Hematopoietic multipotent progenitor cell treated with erythropoietin and hydrocortisone succinate and interleukin-3 and kit ligand, for 17 days (in vitro differentiated cells): ENCODE measurements around the gene CDPF1.

ENCODE experiments used
- DNase-seq: peaks from one replicate; pipeline ENCODE4 v3.0.0-alpha.2; 2015; ENCODE audit warnings: low spot score

Gene CDPF1, protein sequence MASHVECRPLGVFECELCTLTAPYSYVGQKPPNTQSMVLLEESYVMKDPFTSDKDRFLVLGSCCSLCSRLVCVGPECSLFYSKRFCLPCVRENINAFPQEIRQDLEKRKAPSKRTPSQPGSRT

DNA sequence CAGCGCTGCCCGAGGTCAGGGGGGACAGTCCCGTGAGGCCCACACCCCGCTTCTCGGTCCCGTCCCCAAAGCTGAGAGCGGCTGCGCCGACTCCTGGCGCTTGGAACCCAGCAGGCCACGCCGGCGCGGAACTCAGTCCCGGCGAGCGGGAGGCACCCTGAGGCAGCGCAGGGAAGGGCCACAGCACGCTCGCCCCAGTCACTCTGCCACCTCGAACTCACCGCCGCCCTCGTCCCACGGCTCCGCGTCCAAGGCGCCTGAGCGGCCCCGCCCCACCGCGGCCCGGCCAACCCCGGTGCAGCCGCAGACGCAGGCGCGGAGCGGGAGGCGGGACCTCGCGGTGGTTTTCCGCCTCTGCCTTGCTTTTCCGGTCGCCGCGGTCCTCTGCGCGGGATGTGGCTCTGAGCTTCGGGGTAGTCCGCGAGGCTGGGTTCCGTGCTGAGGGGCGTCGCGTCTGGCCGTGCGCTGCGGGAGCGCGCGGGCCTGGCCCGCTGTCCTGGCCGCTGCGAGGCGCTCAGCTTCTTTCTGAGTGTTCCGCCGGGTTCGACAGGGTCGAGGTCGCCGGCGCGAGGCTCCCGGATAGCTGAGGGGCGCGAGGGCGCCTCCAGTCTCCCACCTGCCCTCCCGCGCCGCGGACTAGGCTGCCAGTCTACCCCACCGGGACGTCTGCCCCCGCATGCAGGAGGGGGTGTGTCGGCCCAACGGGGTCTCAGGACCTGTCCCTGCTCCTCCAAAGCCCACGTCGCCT, at the start of gene CDPF1:
CDPF1 (minus strand) TSS at position 259 of the 748 bp plus-strand sequence. CDS start 2,009 bp downstream, outside the sequence.
- peak; percentile 87 for DNase-seq

DNA sequence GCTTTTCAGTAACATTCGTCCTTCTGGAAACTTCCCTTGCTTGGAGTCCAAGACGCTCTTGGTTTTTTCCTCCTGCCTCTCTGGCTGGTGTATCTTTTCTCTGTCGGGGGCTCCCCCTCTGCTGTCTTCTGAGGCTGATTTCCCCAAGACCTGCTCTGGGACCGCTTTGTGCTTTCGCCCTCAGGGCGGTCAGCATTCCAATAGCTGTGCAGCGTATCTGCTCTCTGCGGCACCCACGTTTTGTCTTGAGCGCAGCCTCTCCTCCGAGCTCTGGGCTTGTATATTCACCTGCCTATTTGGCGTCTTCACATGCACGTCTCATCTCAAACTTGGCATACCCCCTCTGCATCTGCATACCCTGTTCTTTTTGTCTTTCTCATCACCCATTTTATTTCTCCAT, 49.0 kb upstream of the CDPF1 start:
- no peak for DNase-seq

DNA sequence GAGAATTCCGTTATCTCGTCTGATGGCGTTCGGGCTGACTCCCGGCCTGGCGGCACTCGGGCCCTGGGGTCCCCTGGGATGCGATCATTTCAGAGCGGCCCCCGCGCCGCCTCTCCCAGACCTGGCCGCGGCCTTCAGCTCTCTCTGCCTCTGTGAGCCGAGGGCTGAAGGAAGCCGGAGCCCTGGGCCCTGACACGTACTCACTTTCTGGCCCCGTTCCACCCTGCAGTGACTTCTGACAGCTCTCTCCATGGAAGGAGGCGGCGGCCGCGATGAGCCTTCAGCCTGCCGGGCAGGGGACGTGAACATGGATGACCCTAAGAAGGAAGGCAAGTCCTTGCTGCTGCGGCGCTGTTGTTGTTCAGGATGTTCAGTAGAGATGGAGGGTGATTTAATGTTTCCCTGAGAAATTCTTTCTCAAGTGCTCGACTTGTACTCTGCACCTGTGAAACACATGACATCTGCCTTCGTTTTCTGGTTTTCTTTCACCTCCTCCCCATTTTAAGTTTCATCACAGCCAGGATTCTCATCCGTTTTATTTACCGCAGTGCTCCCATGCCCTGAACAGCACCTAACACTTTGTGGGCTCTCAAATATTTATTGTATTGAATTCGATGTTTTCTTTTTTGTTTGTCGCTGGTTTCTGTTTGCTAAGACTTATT, 47.2 kb upstream of the CDPF1 start:
- DNase-seq = peak; percentile 53

DNA sequence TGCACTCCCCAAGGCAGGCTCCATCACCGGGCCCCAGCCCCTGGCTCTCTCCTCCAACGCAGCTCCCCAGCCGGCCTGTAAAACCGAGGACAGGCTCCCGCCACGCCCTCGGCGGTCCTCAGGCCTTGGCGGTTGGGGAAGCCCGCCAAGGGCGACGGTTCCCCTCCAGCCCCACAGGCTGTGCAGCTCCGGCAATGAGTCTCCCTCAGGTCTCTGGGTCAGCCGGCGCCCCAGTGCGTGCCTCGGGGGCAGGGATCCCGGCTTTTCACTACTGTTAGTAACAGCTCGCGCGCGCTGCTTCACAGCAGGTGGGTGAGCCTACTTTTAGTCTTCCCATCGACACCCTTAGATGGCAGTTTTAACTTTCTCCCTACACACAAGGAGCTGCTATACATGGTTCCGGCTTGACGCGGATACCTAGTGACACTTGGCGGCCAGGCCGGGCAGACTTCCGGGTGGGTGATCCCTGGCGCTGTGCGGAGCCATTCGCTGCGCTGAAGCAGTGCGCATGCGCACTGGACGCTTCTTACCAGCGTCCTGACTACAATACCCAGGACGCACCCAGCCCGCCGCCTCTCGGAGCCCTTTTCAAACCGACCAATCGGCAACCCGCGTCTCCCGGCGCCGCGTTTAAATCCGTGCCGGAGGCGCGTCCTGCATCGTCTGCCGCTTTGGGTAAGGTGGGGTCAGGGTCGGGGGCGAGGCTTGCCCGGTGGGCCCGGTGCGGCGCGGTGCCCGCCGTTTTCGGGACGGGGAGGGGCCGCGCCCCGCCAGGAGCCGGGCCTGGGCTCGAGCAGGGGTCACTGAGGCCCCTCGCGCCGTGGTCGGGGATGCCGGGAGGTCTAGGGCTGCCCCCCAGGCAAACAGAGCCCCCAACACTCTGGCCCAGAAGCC, 46.4 kb upstream of the CDPF1 start, which contains the start of gene GTSE1:
GTSE1 (plus strand) TSS at position 614 of the 894 bp plus-strand sequence. CDS start 531 bp downstream, outside the sequence.
- DNase-seq = peak; percentile 97

DNA sequence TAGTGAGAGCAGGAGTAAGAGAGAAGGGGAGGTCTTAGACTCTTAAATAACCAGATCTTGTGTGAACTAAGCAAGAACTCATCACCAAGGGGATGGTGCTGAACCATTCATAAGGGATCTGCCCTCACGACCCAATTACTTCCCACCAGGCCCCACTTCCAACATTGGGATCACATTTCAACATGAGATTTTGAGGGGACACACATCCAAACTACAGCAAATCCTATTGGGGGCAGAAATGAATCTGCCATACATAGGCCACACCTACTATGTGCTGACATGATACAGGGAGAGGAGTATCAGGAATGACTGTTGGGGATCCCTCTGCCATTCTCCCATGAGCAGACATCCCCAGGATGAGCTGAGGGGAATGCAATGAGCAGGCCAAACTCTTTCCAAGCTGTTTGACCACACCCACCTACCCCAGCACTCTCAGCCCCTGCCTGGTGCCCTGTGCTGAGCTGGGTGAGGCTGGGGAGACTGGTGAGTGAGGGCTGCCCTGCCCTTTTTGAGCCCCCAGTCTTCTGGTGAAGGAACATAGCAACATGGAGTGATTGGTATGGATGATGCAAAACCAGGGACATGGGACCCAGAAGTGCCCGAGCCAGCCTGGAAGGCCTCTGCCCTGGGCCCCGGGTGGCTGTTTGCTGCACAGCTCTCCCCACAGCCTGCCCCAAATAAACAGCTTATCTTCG, 45.3 kb upstream of the CDPF1 start:
- peak; percentile 6 for DNase-seq

DNA sequence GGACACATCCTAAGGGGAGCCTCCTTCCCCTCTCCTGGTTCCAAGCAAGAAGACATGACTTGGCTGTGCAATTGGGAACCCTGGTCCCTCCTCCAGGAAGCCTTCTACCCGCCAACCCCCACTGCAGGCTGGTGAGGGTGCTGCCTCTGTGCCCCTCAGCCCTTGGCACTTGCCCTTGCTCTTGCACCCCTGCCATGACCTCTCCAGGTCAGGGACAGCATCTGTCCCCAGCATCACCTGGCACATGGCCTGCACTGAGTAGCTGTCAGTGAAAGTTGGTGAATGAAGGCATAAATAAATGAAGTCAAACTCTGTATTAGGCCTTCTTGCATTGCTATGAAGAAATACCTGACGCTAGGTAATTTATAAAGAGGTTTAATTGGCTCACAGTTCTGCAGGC, 44.7 kb upstream of the CDPF1 start:
- DNase-seq = no peak

DNA sequence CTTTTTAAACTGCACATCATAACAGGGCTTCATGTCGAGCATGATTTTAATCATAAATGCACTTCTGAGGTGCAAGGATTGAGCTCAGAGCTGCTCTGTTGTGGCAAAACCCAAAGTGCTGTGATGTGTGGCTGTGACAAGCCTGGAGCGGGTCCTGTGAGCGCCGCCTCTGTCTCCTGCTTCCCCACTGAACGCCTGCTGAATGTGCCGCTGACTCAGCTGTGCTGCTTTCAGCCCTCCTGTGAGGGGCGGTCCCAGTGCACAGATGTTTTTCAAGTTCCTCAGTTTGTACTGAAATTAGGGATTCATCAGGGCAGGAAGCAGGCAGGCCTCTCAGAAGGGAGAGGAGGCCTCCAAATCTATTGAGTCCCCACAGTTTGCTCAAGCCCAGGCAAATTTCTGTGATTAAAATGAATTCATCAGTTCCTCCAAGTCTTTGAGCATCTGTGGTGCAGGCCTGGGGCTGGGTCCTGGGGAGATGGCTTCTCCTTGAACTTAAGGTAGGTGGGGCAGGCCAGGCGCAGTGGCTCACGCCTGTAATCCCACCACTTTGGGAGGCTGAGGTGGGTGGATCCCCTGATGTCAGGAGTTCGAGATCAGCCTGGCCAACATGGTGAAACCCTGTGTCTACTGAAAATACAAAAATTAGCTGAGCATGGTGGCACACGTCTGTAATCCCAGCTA, 43.6 kb upstream of the CDPF1 start:
- no peak for DNase-seq

DNA sequence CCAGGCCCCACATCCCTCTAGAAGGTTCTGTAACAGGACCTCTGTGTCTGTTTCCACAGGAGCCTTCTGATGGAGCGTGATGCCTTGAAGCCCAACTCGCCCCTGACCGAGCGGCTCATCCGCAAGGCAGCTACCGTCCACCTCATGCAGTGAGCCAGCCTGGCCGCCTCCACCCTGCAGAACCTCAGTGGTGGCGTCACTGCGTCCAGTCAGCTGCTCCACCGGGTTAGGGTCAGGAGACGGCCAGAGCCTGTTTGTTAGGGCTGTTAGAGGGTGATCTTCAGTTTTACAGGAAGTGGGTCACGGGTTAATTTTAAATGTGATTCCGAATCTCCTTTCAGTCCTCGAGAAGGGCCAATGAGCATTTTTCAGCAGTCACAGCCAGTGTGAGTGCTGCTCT, 42.6 kb upstream of the CDPF1 start:
- DNase-seq = no peak

DNA sequence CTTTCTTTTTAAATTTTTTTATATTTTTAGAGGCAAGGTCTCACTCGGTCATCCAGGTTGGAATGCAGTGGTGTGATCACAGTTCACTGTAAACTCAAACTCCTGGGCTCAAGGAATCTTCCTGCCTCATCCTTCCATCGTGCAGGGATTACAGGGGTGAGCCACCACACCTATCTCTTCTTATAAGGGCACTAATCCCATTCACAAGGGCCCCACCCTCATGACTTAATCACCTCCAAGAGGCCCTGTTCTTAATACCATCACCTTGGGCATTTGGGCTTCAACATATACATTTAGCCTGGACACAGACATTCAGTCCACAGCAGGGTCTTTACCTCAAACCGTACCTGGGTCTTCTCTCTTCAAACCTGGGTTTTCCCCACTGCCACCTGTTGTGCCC, 42.1 kb upstream of the CDPF1 start:
- no peak for DNase-seq

DNA sequence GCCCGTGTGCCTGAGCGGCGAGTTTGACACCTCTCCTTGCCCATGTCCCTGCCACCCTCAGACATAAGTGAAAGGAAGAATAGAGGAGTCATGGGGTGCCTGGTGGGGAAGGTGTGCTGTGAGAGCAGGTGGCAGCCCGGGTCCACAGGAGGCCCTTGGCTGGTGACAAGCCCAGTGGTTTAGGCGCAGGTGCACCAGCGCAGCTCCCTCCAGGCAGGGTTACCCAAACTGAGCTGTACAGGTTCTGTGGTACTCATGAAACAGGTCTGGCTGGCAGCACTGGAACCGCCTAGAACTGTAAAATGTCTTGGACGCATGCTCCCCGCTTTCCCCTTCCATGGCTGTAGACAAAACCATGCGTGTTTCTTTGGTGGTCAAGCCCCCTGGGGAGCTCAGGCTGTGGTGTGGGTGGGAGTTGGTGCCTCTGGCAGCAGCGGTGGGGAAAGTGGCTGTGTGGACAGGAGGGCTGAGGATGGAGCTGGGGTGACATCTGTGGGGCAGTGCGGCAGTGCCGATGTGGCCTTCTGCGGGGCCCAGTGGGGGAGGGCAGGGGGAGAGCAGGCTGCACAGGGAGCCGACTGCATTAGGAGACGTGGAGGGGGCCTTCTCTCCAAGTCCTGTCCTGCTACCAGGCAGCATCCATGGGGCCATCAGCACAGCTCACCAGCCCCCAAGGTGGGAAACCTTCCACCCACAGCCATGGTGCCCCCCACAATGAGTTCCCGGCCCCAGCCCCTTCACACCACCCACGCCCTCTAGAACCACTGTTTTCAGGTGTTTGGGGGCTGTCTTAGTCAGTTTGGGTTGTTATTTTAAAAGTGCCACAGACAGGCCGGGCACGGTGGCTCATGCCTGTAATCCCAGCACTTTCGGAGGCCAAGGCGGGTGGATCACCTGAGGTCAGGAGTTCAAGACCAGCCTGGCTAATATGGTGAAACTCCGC, 41.0 kb upstream of the CDPF1 start:
- no peak for DNase-seq

DNA sequence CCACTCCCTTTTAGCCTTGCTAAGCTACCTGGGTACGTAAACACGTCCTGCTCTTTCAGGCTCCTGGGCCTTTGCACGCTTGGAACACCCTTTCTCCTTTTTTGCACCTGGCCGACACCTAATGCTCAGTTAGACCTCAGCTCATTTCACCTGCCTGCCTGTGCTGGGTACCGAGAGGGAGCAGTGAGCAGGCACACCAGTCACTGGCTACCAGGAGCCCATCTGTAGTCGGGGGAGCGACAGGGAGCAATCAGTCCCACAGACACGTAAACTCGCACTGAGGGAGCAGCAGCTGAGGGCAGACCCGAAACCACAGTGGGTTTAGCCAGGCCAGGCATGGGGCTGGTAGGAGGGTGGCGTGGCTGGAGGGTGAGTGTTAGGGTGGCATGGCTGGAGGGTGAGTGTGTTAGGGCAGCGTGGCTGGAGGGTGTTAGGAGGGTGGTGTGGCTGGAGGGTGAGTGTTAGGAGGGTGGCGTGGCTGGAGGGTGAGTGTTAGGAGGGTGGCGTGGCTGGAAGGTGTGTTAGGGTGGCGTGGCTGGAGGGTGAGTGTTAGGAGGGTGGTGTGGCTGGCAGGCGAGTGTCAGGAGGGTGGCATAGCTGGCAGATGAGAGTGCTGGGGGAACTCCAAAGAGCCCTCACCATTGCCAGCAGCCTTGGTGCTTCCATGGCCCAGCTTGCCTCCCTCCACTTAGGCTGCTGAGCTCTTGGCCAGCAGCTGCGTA, 40.2 kb upstream of the CDPF1 start:
- DNase-seq = no peak

DNA sequence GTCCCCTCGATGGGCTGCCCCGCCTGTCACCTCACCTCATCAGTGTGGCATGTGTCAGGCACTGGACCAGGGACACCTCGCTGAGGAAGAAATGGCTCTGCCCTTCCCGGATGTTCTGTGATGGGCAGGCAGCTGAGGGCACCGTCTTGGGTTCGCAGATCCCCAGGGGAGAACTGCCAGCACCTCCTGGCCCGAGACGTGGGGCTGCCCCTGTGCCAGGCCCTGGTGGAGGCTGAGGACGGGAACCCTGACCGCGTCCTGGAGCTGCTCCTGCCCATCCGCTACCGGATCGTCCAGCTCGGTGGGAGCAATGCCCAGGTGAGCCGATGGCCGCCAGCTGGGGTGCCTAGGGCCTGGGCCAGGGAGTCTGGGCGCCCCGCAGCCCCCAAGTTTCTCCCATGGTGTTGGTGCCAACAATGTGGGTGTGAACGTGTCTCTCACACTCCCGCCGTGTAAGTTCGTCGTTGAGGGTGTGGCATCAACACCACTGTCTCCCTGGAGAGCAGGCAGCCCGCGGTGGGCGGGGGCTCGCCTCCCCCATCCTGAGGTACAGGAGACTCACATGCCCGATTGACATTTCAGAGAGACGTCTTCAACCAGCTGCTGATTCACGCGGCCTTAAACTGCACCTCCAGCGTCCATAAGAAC, 39.3 kb upstream of the CDPF1 start:
- DNase-seq = no peak

DNA sequence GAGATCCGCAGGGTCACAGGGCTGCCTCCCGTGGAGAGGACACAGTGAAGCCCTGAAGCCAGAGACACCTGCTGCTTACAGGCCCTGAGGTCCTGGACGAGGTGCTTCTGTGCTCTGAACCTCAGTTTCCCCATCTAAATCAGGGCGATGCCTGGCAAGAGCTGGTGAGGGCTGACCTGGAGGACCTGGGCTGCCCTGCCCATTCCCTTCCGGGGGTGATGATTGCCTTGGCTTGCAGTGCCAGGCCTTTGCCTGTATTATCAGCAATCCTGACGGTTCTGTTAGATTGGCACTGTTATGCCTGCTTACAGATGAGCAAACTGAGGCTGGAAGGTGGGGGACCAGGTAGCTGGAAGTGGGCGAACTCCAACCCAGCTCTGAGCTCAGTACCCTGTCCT, 38.8 kb upstream of the CDPF1 start:
- no peak for DNase-seq

DNA sequence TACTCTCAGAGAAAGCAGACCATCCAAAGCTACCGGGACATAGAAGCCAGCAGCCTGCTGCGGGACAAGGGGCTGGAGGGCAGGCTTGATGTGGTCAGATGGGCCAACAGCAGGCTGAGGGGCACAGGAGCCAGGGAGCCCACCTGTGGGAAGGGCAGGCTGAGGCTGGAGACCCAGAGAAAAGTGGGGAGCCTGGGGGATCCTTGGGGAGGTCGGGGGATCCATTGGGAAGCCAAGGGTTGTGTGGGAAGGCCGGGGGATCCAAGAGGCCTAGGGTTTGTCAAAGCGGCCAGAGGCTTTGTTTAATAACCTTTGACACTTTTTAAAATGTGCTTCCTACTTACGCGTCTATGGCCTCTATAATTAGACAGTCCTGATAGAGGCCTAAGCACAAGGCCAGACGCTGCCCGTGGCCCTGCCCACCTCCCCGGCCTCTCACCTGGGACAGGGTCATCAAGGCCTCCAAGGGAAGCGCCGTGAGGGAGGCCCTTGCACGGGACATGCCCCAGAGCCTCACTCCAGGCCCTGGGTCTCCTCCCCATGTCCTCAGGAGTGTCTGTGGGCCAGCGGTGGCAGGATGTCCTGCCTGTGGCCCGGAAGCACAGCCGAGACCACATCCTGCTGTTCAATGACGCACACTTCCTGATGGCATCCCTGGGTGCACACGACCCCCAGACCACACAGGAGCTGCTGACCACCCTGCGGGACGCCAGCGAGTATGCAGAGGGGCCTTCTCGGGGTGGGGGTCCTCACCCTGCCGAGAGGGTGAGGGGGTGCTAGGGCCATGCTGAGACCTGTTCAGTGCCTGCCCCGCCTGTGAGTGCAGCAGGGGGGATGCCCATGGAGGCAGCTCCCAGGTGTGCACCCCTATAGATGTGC, 38.0 kb upstream of the CDPF1 start:
- no peak for DNase-seq

DNA sequence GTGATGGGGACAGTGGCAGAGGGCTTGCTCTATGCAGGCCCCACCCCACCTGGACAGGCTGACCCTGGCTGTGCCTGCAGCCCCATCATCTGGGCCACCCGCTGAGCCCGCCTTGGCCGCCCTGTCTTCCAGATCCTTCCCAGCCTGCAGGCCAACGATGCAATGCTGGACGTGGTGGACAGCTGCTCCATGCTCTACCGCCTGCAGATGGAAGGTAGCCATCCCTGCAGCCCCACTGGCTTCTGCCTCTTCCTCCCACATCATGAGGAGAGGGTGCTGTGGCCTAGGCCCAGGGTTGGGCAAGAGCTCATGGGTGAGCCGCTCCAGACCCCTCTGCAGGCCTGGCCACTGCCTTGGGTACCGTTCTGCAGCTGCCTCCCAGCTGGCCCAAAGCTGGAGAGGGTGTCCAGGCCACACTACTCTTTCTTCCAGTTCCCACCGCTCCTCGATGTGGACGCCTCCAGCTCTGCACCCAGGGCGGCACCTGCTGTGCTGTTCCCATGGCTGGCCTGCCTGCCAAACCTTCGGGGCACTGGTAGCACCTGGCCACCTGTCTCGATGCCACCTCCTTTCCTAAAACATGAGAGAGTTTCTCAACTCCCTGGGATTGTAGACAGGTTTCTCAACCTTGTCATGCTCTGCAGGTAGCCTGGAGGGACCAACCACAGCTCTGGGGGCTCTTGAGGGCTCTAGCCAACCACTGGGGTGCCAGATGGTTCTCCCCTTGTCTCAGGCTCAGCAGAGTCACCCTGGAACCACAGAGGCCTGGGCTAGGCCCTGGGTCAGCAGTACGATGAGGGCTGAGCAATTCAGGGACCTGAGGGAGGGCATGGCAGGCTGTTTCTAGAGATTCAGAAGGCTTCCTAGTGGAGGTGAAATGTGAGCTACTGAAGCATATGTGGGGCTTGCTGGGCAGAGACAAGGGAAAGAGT, 37.1 kb upstream of the CDPF1 start:
- DNase-seq = no peak

DNA sequence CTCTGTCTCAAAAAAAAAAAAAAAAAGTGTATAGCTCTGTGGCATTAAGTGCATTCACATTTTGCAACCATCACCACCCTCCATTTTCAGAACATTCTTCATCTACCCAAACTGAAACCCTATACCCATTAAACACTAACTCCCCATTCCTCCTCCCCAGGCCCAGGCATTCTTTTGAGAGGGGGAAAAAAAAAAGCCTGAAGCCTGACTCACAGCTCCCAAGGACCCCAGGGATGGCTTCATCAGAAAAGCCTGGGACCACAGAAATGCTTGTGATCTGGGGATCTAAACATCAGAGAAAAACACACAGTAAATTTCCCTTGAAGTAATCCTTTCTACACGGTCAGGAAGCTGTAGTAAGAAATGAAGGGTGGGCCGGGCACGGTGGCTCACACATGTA, 35.9 kb upstream of the CDPF1 start:
- no peak for DNase-seq
